Measurements from ENCODE around the gene C17orf107. TPM values are rescaled to one million over a fixed set of nuclear protein-coding genes. Genes with fewer than 3 reads are reported as not detected.

C17orf107 gene
- polyA plus RNA-seq, 1 donor from 2014 or later: 0.45 TPM

GRCh38 chr17:4946312-4946976 lies 47.1 kb downstream of the C17orf107 start:
- TF ChIP-seq EZH2 (IDR thresholded peaks at IDR 0.05; ENCODE audit: borderline replicate concordance, insufficient read depth, low read length, poor library complexity, severe bottlenecking) (no peak), TAF1 (IDR thresholded peaks at IDR 0.05; ENCODE audit: low read depth) (no peak), EP300 (conservative IDR thresholded peaks at IDR 0.05; ENCODE audit: poor library complexity, severe bottlenecking) (no peak), CTCF (IDR thresholded peaks at IDR 0.05; ENCODE audit: poor library complexity, severe bottlenecking) (no peak), MXI1 (conservative IDR thresholded peaks at IDR 0.05; ENCODE audit: poor library complexity, severe bottlenecking) (no peak), RAD21 (conservative IDR thresholded peaks at IDR 0.05) (no peak), SMC3 (conservative IDR thresholded peaks at IDR 0.05; ENCODE audit: poor library complexity) (no peak), POLR2AphosphoS5 (IDR thresholded peaks at IDR 0.05) (no peak)
- TF ChIP-seq, protein P1, sequence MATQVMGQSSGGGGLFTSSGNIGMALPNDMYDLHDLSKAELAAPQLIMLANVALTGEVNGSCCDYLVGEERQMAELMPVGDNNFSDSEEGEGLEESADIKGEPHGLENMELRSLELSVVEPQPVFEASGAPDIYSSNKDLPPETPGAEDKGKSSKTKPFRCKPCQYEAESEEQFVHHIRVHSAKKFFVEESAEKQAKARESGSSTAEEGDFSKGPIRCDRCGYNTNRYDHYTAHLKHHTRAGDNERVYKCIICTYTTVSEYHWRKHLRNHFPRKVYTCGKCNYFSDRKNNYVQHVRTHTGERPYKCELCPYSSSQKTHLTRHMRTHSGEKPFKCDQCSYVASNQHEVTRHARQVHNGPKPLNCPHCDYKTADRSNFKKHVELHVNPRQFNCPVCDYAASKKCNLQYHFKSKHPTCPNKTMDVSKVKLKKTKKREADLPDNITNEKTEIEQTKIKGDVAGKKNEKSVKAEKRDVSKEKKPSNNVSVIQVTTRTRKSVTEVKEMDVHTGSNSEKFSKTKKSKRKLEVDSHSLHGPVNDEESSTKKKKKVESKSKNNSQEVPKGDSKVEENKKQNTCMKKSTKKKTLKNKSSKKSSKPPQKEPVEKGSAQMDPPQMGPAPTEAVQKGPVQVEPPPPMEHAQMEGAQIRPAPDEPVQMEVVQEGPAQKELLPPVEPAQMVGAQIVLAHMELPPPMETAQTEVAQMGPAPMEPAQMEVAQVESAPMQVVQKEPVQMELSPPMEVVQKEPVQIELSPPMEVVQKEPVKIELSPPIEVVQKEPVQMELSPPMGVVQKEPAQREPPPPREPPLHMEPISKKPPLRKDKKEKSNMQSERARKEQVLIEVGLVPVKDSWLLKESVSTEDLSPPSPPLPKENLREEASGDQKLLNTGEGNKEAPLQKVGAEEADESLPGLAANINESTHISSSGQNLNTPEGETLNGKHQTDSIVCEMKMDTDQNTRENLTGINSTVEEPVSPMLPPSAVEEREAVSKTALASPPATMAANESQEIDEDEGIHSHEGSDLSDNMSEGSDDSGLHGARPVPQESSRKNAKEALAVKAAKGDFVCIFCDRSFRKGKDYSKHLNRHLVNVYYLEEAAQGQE (IDR thresholded peaks at IDR 0.05; ENCODE audit: borderline replicate concordance): no peak
- H3K79me2 ChIP-seq (replicated peaks; ENCODE audit: insufficient read depth, low read length): peaks cover 7% of the 10 kb centered on the region
- no peak overlapping the region for H3K4me2 ChIP-seq (ENCODE audit: low read length)
- no peaks in the 10 kb centered on the region for H3K9me3 ChIP-seq (ENCODE audit: low read length)
- H3K27me3 ChIP-seq (ENCODE audit: insufficient read depth, low read depth, low read length): peaks cover 3% of the 10 kb centered on the region
- no peaks in the 10 kb centered on the region for H3F3A ChIP-seq (ENCODE audit: insufficient read depth, low read length, poor library complexity, severe bottlenecking)
- no peaks in the 10 kb centered on the region for H4K20me1 ChIP-seq (ENCODE audit: insufficient read depth)
- H3K4me3 ChIP-seq (ENCODE audit: low read length): peak overlapping the region; percentile 99
- no peak overlapping the region for H2AFZ ChIP-seq (ENCODE audit: low read depth, low read length)
- no peak overlapping the region for H3K9ac ChIP-seq (ENCODE audit: low read length)
- H3K27ac ChIP-seq (ENCODE audit: low read length): no peak overlapping the region
- H3K9me2 ChIP-seq (ENCODE audit: insufficient read depth, low read length): no peaks in the 10 kb centered on the region
- H3K36me3 ChIP-seq (ENCODE audit: insufficient read depth, low read length): no peaks in the 10 kb centered on the region

- Histone ChIP-seq H3F3A (ENCODE audit: insufficient read depth, low read length, poor library complexity, severe bottlenecking) (no peaks in the 10 kb centered on the region), H3K4me2 (ENCODE audit: low read length) (no peak overlapping the region), H3K9me2 (ENCODE audit: insufficient read depth, low read length) (no peaks in the 10 kb centered on the region), H2AFZ (ENCODE audit: low read depth, low read length) (no peak overlapping the region), H3K27ac (ENCODE audit: low read length) (no peak overlapping the region), H3K9me3 (ENCODE audit: low read length) (no peaks in the 10 kb centered on the region), H3K9ac (ENCODE audit: low read length) (no peak overlapping the region), H3K79me2 (replicated peaks; ENCODE audit: insufficient read depth, low read length) (peaks cover 5% of the 10 kb centered on the region), H3K36me3 (ENCODE audit: insufficient read depth, low read length) (no peaks in the 10 kb centered on the region), H3K27me3 (ENCODE audit: insufficient read depth, low read depth, low read length) (peaks cover 3% of the 10 kb centered on the region), H3K4me3 (ENCODE audit: low read length) (peak overlapping the region; percentile 99), H4K20me1 (ENCODE audit: insufficient read depth) (no peaks in the 10 kb centered on the region)
- no peak for TF ChIP-seq RAD21 (conservative IDR thresholded peaks at IDR 0.05)
- TF ChIP-seq CTCF (IDR thresholded peaks at IDR 0.05; ENCODE audit: poor library complexity, severe bottlenecking): no peak
- no peak for TF ChIP-seq EZH2 (IDR thresholded peaks at IDR 0.05; ENCODE audit: borderline replicate concordance, insufficient read depth, low read length, poor library complexity, severe bottlenecking)
- TF ChIP-seq POLR2AphosphoS5 (IDR thresholded peaks at IDR 0.05): no peak
- no peak for TF ChIP-seq MXI1 (conservative IDR thresholded peaks at IDR 0.05; ENCODE audit: poor library complexity, severe bottlenecking)
- TF ChIP-seq, protein P1 (IDR thresholded peaks at IDR 0.05; ENCODE audit: borderline replicate concordance): no peak
- no peak for TF ChIP-seq TAF1 (IDR thresholded peaks at IDR 0.05; ENCODE audit: low read depth)
- no peak for TF ChIP-seq EP300 (conservative IDR thresholded peaks at IDR 0.05; ENCODE audit: poor library complexity, severe bottlenecking)
- TF ChIP-seq SMC3 (conservative IDR thresholded peaks at IDR 0.05; ENCODE audit: poor library complexity): no peak
Measured at GRCh38 chr17:4947010-4947410, 47.7 kb downstream of the C17orf107 start.

All from neural cell (in vitro differentiated cells).